HG03066 (cell line): ENCODE data around the gene DOCK7.

Experiments used
- ATAC-seq: cut with Tn5 transposase; IDR thresholded peaks from one replicate; pipeline ENCODE4 v1.9.1; 2021; ENCODE audit warnings: low read depth; ENCODE audit not compliant: unreplicated experiment

DOCK7 gene

GRCh38 chr1:62476525-62477219, 211.5 kb downstream of the DOCK7 start:
- ATAC-seq: no peak

- ATAC-seq: no peak
Observed at GRCh38 chr1:62467092-62467491, 221.1 kb downstream of the DOCK7 start.

GRCh38 chr1:62462370-62462769, 225.8 kb downstream of the DOCK7 start:
- ATAC-seq: no peak

- no peak for ATAC-seq
Observed at GRCh38 chr1:62457955-62458354, 230.2 kb downstream of the DOCK7 start.

GRCh38 chr1:62452951-62453350, 235.2 kb downstream of the DOCK7 start:
- ATAC-seq: no peak

GRCh38 chr1:62450301-62450700, 237.9 kb downstream of the DOCK7 start:
- ATAC-seq: no peak

GRCh38 chr1:62448221-62448933, 239.8 kb downstream of the DOCK7 start:
- no peak for ATAC-seq

GRCh38 chr1:62444701-62445100, 243.5 kb downstream of the DOCK7 start:
- ATAC-seq: no peak

- peak; percentile 29 for ATAC-seq
Observed at GRCh38 chr1:62439652-62440371, 248.4 kb downstream of the DOCK7 start.

- no peak for ATAC-seq
Observed at GRCh38 chr1:62438163-62438562, 250.0 kb downstream of the DOCK7 start.

- ATAC-seq: peak; percentile 0
Observed at GRCh38 chr1:62437273-62437940, 250.8 kb downstream of the DOCK7 start.

GRCh38 chr1:62436466-62437272, 251.5 kb downstream of the DOCK7 start, which contains the start of gene USP1:
USP1 (plus strand) TSS chr1:62437049; CDS start chr1:62439868, 2,819 bp downstream.
- ATAC-seq: peak; percentile 76

- ATAC-seq: no peak
Observed at GRCh38 chr1:62436039-62436465, 252.1 kb downstream of the DOCK7 start.

GRCh38 chr1:62435231-62436038, 252.8 kb downstream of the DOCK7 start:
- ATAC-seq: no peak

- no peak for ATAC-seq
Observed at GRCh38 chr1:62434618-62435001, 253.6 kb downstream of the DOCK7 start.

- no peak for ATAC-seq
Observed at GRCh38 chr1:62433861-62434617, 254.1 kb downstream of the DOCK7 start.

- ATAC-seq: no peak
Observed at GRCh38 chr1:62429581-62429980, 258.6 kb downstream of the DOCK7 start.

GRCh38 chr1:62428351-62428750, 259.8 kb downstream of the DOCK7 start:
- ATAC-seq: no peak
